ENCODE data around the gene HLCS. TPM values are rescaled to one million over a fixed set of nuclear protein-coding genes. Genes with fewer than 3 reads are reported as not detected.

Gene HLCS
- total and polyA plus RNA-seq, 7 donors: 3.0 to 26.0 (median 12.5) TPM

GRCh38 chr21:36861595-36862323 is 104.7 kb downstream of the HLCS start:
- Histone ChIP-seq H3K9me3 (no peaks in the 10 kb centered on the region), H3K4me3 (no peak overlapping the region), H3K27me3 (no peaks in the 10 kb centered on the region), H3K27ac (no peak overlapping the region), H3K4me1 (peaks cover 0 to 7% (median 0%) of the 10 kb centered on the region in 4 donors), H3K36me3 (no peaks in the 10 kb centered on the region)
- TF ChIP-seq POLR2AphosphoS5 (IDR thresholded peaks at IDR 0.05) (no peak), EP300 (IDR thresholded peaks at IDR 0.05) (no peak), POLR2A (IDR thresholded peaks at IDR 0.05) (no peak)
- intact Hi-C loops (cut with DNase I): no loop called here
- WGBS, 2 donors: 79 to 89% methylated on average over 4 of the region's 4 CpGs
- DNase-seq: no peak

GRCh38 chr21:36860736-36861594 is 105.5 kb downstream of the HLCS start:
- TF ChIP-seq CTCF (IDR thresholded peaks at IDR 0.05): no peak
- no peak for TF ChIP-seq EP300 (IDR thresholded peaks at IDR 0.05)
- no peak for TF ChIP-seq POLR2A (IDR thresholded peaks at IDR 0.05)
- no peak for TF ChIP-seq POLR2AphosphoS5 (IDR thresholded peaks at IDR 0.05)

GRCh38 chr21:36859744-36860501 is 106.5 kb downstream of the HLCS start:
- intact Hi-C loops (cut with DNase I): no loop called here
- peak; percentile 79 for DNase-seq
- Histone ChIP-seq H3K9me3 (no peaks in the 10 kb centered on the region), H3K36me3 (no peaks in the 10 kb centered on the region), H3K4me3 (no peak overlapping the region), H3K27ac (peak overlapping the region in 1 of 4 donors; percentile 41), H3K27me3 (no peaks in the 10 kb centered on the region), H3K4me1 (peaks cover 0 to 7% (median 0%) of the 10 kb centered on the region in 4 donors)
- WGBS, 2 donors: 57 to 69% methylated on average over 8 of the region's 8 CpGs
- peak in 1 of 4 donors; percentile 8 for TF ChIP-seq POLR2AphosphoS5 (IDR thresholded peaks at IDR 0.05)
- no peak for TF ChIP-seq POLR2A (IDR thresholded peaks at IDR 0.05)

More at GRCh38 chr21:36860736-36861594, 105.5 kb downstream of the HLCS start:
- Histone ChIP-seq H3K27me3 (no peaks in the 10 kb centered on the region), H3K36me3 (no peaks in the 10 kb centered on the region), H3K4me3 (no peak overlapping the region), H3K9me3 (no peaks in the 10 kb centered on the region), H3K4me1 (peaks cover 0 to 7% (median 0%) of the 10 kb centered on the region in 4 donors), H3K27ac (peak overlapping the region in 1 of 4 donors; percentile 41)
- intact Hi-C loops (cut with DNase I): no loop called here
- DNase-seq: no peak
- WGBS, 2 donors: 42 to 73% methylated on average over 8 of the region's 8 CpGs

- DNase-seq: no peak
- Histone ChIP-seq H3K9me3 (no peaks in the 10 kb centered on the region), H3K27ac (no peak overlapping the region), H3K4me1 (peaks cover 0 to 7% (median 0%) of the 10 kb centered on the region in 4 donors), H3K36me3 (no peaks in the 10 kb centered on the region), H3K27me3 (no peaks in the 10 kb centered on the region), H3K4me3 (no peak overlapping the region)
- intact Hi-C loops (cut with DNase I): no loop called here
- no peak for TF ChIP-seq POLR2AphosphoS5 (IDR thresholded peaks at IDR 0.05)
- TF ChIP-seq POLR2A (IDR thresholded peaks at IDR 0.05): no peak
- no peak for TF ChIP-seq EP300 (IDR thresholded peaks at IDR 0.05)
- no peak for TF ChIP-seq CTCF (IDR thresholded peaks at IDR 0.05)
- WGBS, 2 donors: 86 to 91% methylated on average over 7 of the region's 7 CpGs
Observed at GRCh38 chr21:36858320-36858957, 108.0 kb downstream of the HLCS start.

GRCh38 chr21:36856643-36857042 is 109.8 kb downstream of the HLCS start:
- intact Hi-C loops (cut with DNase I): no loop called here
- Histone ChIP-seq H3K27ac (no peak overlapping the region), H3K4me3 (no peak overlapping the region), H3K9me3 (no peaks in the 10 kb centered on the region), H3K4me1 (peaks cover 0 to 7% (median 0%) of the 10 kb centered on the region in 4 donors), H3K36me3 (no peaks in the 10 kb centered on the region), H3K27me3 (no peaks in the 10 kb centered on the region)
- WGBS, 2 donors: 81 to 95% methylated on average over 3 of the region's 3 CpGs
- no peak for TF ChIP-seq CTCF (IDR thresholded peaks at IDR 0.05)
- TF ChIP-seq POLR2AphosphoS5 (IDR thresholded peaks at IDR 0.05): no peak
- no peak for TF ChIP-seq EP300 (IDR thresholded peaks at IDR 0.05)
- TF ChIP-seq POLR2A (IDR thresholded peaks at IDR 0.05): no peak
- no peak for DNase-seq

Measured in sigmoid colon (tissue), 7 donors.